Measurements from ENCODE around the gene TIMP3. TPM values are rescaled to one million over a fixed set of nuclear protein-coding genes. Genes with fewer than 3 reads are reported as not detected.

TIMP3 gene
- polyA plus RNA-seq, 3 donors = not detected

DNA sequence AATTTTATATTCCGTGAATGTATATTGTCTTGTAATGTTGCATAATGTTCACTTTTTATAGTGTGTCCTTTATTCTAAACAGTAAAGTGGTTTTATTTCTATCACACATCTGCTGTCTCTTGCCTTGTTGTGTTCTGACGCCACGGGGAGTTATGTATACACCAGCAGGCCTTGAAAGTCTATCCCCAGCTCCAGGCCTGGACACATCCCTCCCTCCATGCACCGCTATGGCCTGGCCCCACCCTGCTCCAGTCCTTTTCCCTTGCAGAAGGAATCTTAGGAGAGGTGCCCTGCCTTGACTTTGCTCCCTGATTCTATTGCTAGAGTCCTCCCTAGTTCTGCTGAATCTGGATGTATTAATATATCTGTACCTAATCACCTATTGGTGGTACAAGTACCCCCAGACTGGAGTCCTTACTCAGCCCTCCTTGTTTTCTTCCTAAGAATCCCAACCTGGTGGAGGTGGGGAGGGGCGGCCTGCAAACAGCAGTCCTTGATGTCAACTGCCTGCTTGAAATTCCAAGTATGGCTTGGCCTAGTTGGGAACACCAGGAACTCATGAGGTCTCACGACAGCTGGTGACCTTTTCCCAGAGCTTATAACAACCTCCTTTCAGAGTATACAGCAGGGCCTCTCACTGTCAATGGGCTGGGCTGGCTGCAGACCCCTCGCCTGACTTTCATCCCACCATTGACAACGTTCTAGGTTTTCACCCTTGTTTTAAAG lies 61.6 kb downstream of the TIMP3 start:
- Histone ChIP-seq H3K9me3 (replicated peaks in 1 of 2; ENCODE audit: control insufficient read depth in 1 of 2, insufficient read depth in 1 of 2, low read length in 2 of 2) (no peaks in the 10 kb centered on the region), H3K4me3 (replicated peaks in 1 of 3; ENCODE audit: low read depth in 2 of 3, low read length in 3 of 3) (no peak overlapping the region), H3K79me2 (ENCODE audit: insufficient read depth, low read length) (no peaks in the 10 kb centered on the region), H3K27ac (ENCODE audit: low read depth in 1 of 2, low read length in 2 of 2) (no peak overlapping the region), H3K9ac (ENCODE audit: insufficient read depth, low read length, poor library complexity, severe bottlenecking) (no peak overlapping the region), H3K36me3 (replicated peaks in 1 of 2; ENCODE audit: control insufficient read depth in 1 of 2, insufficient read depth in 2 of 2, low read length in 2 of 2) (no peaks in the 10 kb centered on the region), H3K27me3 (ENCODE audit: control insufficient read depth in 2 of 2, insufficient read depth in 2 of 2, low read length in 2 of 2) (no peaks in the 10 kb centered on the region), H2AFZ (ENCODE audit: insufficient read depth, low read depth, low read length, poor library complexity, severe bottlenecking) (no peak overlapping the region), H3K4me1 (ENCODE audit: control insufficient read depth in 1 of 2, insufficient read depth in 2 of 2, low read length in 2 of 2) (no peaks in the 10 kb centered on the region), H3K4me2 (replicated peaks; ENCODE audit: extremely low read depth, low read length, poor library complexity, severe bottlenecking) (no peak overlapping the region), H4K20me1 (ENCODE audit: insufficient read depth, low read length) (no peaks in the 10 kb centered on the region)
- Mint-ChIP-seq H3K9me3 (no peaks in the 10 kb centered on the region), H3K4me3 (no peak overlapping the region), H3K4me1 (no peaks in the 10 kb centered on the region), H3K36me3 (no peaks in the 10 kb centered on the region), H3K27ac (no peak overlapping the region), H3K27me3 (ENCODE audit: low read depth in 3 of 3) (peaks cover 2 to 5% (median 2%) of the 10 kb centered on the region in 3 donors)
- WGBS (ENCODE audit: insufficient coverage) = 90% methylated on average over 5 of the region's 8 CpGs
- TF ChIP-seq, protein P1, sequence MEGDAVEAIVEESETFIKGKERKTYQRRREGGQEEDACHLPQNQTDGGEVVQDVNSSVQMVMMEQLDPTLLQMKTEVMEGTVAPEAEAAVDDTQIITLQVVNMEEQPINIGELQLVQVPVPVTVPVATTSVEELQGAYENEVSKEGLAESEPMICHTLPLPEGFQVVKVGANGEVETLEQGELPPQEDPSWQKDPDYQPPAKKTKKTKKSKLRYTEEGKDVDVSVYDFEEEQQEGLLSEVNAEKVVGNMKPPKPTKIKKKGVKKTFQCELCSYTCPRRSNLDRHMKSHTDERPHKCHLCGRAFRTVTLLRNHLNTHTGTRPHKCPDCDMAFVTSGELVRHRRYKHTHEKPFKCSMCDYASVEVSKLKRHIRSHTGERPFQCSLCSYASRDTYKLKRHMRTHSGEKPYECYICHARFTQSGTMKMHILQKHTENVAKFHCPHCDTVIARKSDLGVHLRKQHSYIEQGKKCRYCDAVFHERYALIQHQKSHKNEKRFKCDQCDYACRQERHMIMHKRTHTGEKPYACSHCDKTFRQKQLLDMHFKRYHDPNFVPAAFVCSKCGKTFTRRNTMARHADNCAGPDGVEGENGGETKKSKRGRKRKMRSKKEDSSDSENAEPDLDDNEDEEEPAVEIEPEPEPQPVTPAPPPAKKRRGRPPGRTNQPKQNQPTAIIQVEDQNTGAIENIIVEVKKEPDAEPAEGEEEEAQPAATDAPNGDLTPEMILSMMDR (IDR thresholded peaks at IDR 0.05) = no peak
- intact Hi-C loops (cut with micrococcal nuclease) = no loop called here
- no peak for DNase-seq

GRCh38 chr22:32864041-32864440 lies 62.5 kb downstream of the TIMP3 start:
- WGBS (ENCODE audit: insufficient coverage) = 100% methylated on average over 3 of the region's 3 CpGs
- Histone ChIP-seq H3K36me3 (replicated peaks in 1 of 2; ENCODE audit: control insufficient read depth in 1 of 2, insufficient read depth in 2 of 2, low read length in 2 of 2) (no peaks in the 10 kb centered on the region), H2AFZ (ENCODE audit: insufficient read depth, low read depth, low read length, poor library complexity, severe bottlenecking) (no peak overlapping the region), H3K9ac (ENCODE audit: insufficient read depth, low read length, poor library complexity, severe bottlenecking) (no peak overlapping the region), H3K27me3 (ENCODE audit: control insufficient read depth in 2 of 2, insufficient read depth in 2 of 2, low read length in 2 of 2) (no peaks in the 10 kb centered on the region), H3K4me3 (replicated peaks in 1 of 3; ENCODE audit: low read depth in 2 of 3, low read length in 3 of 3) (no peak overlapping the region), H3K9me3 (replicated peaks in 1 of 2; ENCODE audit: control insufficient read depth in 1 of 2, insufficient read depth in 1 of 2, low read length in 2 of 2) (no peaks in the 10 kb centered on the region), H3K4me2 (replicated peaks; ENCODE audit: extremely low read depth, low read length, poor library complexity, severe bottlenecking) (no peak overlapping the region), H4K20me1 (ENCODE audit: insufficient read depth, low read length) (no peaks in the 10 kb centered on the region), H3K27ac (ENCODE audit: low read depth in 1 of 2, low read length in 2 of 2) (no peak overlapping the region), H3K79me2 (ENCODE audit: insufficient read depth, low read length) (no peaks in the 10 kb centered on the region), H3K4me1 (ENCODE audit: control insufficient read depth in 1 of 2, insufficient read depth in 2 of 2, low read length in 2 of 2) (no peaks in the 10 kb centered on the region)
- intact Hi-C loops (cut with micrococcal nuclease) = no loop called here
- peaks cover 2 to 5% (median 2%) of the 10 kb centered on the region in 3 donors for H3K27me3 Mint-ChIP-seq (ENCODE audit: low read depth in 3 of 3)
- H3K9me3 Mint-ChIP-seq = no peaks in the 10 kb centered on the region
- H3K36me3 Mint-ChIP-seq = no peaks in the 10 kb centered on the region
- H3K4me1 Mint-ChIP-seq = no peaks in the 10 kb centered on the region
- H3K4me3 Mint-ChIP-seq = no peak overlapping the region
- no peak overlapping the region for H3K27ac Mint-ChIP-seq
- no peak for DNase-seq
- TF ChIP-seq, protein P1 (IDR thresholded peaks at IDR 0.05) = no peak
